HCT116 (cell line): ENCODE results near the gene CHRNA4. TPM values are rescaled to one million over a fixed set of nuclear protein-coding genes. Genes with fewer than 3 reads are reported as not detected.

ENCODE experiments used
- ATAC-seq: fragments of 200-7000 bp; cut with Tn5 transposase; 2 replicates; pipeline ENCODE4 v1.9.1; 2020; ENCODE audit warnings: mild to moderate bottlenecking, moderate library complexity
- BruUV-seq: library from RNA; stranded (reverse); fragments of 400-500 nt; replicated peaks from 2 replicates; lab custom pipeline; 2021; lab: Mats Ljungman, UMichigan
- CTCF ChIA-PET: fragments of 300-600 bp; sonication (Branson Sonifier 250); formaldehyde crosslinking; loops from one replicate; lab custom pipeline; 2021; ENCODE audit warnings: antibody characterized with exemption; lab: Charles Lee
- POLR2A ChIA-PET: fragments of 300-600, 350-600 bp; sonication (Branson Sonifier 250); formaldehyde crosslinking; loops from one replicate; lab custom pipeline; 2021; ENCODE audit warnings: antibody characterized with exemption; lab: Charles Lee
- RAD21 ChIA-PET, 2 experiments: fragments of 300-600 bp; sonication (Branson Sonifier 250); formaldehyde crosslinking; loops; one replicate each; lab custom pipeline; 2023; ENCODE audit warnings: low total read pairs in 2 of 2; ENCODE audit not compliant: uncharacterized antibody in 2 of 2, unreplicated experiment in 2 of 2, low non-redundant PET in 1 of 2; lab: Charles Lee
- DNase-seq: peaks from one replicate; pipeline ENCODE4 v3.0.0-alpha.2; 2010; ENCODE audit warnings: low read depth, low spot score
- H2AFZ ChIP-seq: fragments of 200-600 bp; shearing (Covaris generic), sonication (generic); 2 replicates; pipeline ENCODE4 v1.6.1; 2017; ENCODE audit warnings: low read depth, mixed run types, mixed read lengths, antibody characterized with exemption, low read length; ENCODE audit not compliant: poor library complexity, severe bottlenecking
- H3K27ac ChIP-seq: 2 replicates; pipeline ENCODE4 v1.5.1; 2012; ENCODE audit warnings: low read depth, low read length
- H3K27me3 ChIP-seq: fragments of 200-600 bp; sonication (generic); 2 replicates; pipeline ENCODE4 v1.6.1; 2016; ENCODE audit warnings: mixed run types, low read length, mixed read lengths; ENCODE audit not compliant: insufficient read depth
- H3K36me3 ChIP-seq, 2 experiments: fragments of 200-500 bp in 1 of 2; fragments of 200-600 bp in 1 of 2; sonication (Bioruptor generic) in 1 of 2; sonication (generic) in 1 of 2; 2 replicates each; pipeline versions ENCODE4 v1.5.1 to v1.6.1; 2014 to 2016; ENCODE audit warnings: low read length in 2 of 2, inconsistent platforms in 1 of 2, mixed read lengths in 1 of 2, mixed run types in 1 of 2; ENCODE audit not compliant: insufficient read depth in 2 of 2, control insufficient read depth in 1 of 2
- H3K4me1 ChIP-seq, 2 experiments: fragments of 200-600 bp in 1 of 2; sonication (generic) in 1 of 2; 2 replicates each; pipeline versions ENCODE4 v1.5.1 to v1.6.1; 2012 to 2017; ENCODE audit warnings: low read length in 2 of 2, inconsistent platforms in 1 of 2, mild to moderate bottlenecking in 1 of 2, mixed read lengths in 1 of 2, mixed run types in 1 of 2, moderate library complexity in 1 of 2; ENCODE audit not compliant: insufficient read depth in 2 of 2, control insufficient read depth in 1 of 2
- H3K4me2 ChIP-seq: fragments of 200-600 bp; sonication (generic); 2 replicates; pipeline ENCODE4 v1.6.1; 2017; ENCODE audit warnings: mixed run types, low read length, mixed read lengths
- H3K4me3 ChIP-seq, 2 experiments: fragments of 200-600 bp in 1 of 2; sonication (generic) in 1 of 2; replicated peaks in 1 of 2; 2 replicates each; pipeline ENCODE4 v1.5.1; 2011 to 2016; ENCODE audit warnings: low read length in 2 of 2, control low read depth in 1 of 2, low read depth in 1 of 2, mild to moderate bottlenecking in 1 of 2, mixed read lengths in 1 of 2, mixed run types in 1 of 2
- H3K79me2 ChIP-seq: fragments of 200-600 bp; sonication (generic); 2 replicates; pipeline ENCODE4 v1.6.1; 2017; ENCODE audit warnings: mild to moderate bottlenecking, mixed run types, low read length, moderate library complexity, mixed read lengths; ENCODE audit not compliant: insufficient read depth
- H3K9ac ChIP-seq: fragments of 200-600 bp; sonication (generic); 2 replicates; pipeline ENCODE4 v1.6.1; 2016; ENCODE audit warnings: low read length, mixed read lengths
- H3K9me2 ChIP-seq: fragments of 200-600 bp; sonication (generic), shearing (Covaris generic); 2 replicates; pipeline ENCODE4 v1.6.1; 2017; ENCODE audit warnings: mixed run types, mild to moderate bottlenecking, moderate library complexity; ENCODE audit not compliant: insufficient read depth
- H3K9me3 ChIP-seq, 2 experiments: fragments of 200-500 bp in 1 of 2; fragments of 200-600 bp in 1 of 2; sonication (Bioruptor generic) in 1 of 2; sonication (generic) in 1 of 2; 2 replicates each; pipeline ENCODE4 v1.6.1; 2014 to 2017; ENCODE audit warnings: low read length in 2 of 2, mixed read lengths in 2 of 2, inconsistent platforms in 1 of 2, low read depth in 1 of 2, mild to moderate bottlenecking in 1 of 2, mixed run types in 1 of 2, moderate library complexity in 1 of 2; ENCODE audit not compliant: control insufficient read depth in 1 of 2, insufficient read depth in 1 of 2
- H4K20me1 ChIP-seq: fragments of 200-600 bp; sonication (generic), shearing (Covaris generic); 2 replicates; pipeline ENCODE4 v1.6.1; 2017; ENCODE audit warnings: mixed run types, mild to moderate bottlenecking, moderate library complexity; ENCODE audit not compliant: insufficient read depth
- CBX3 ChIP-seq: IDR thresholded peaks from 2 replicates; pipeline ENCODE4 v1.6.1; 2012; ENCODE audit warnings: low read depth
- CEBPB ChIP-seq: IDR thresholded peaks from 2 replicates; pipeline ENCODE4 v1.6.1; 2012; ENCODE audit warnings: low read depth
- ELF1 ChIP-seq: IDR thresholded peaks from 2 replicates; pipeline ENCODE4 v1.6.1; 2012; ENCODE audit warnings: low read depth, borderline replicate concordance
- EZH2phosphoT487 ChIP-seq: fragments of 200-600 bp; IDR thresholded peaks from 2 replicates; pipeline ENCODE4 v1.6.1; 2018; ENCODE audit warnings: antibody characterized with exemption, borderline replicate concordance
- FOSL1 ChIP-seq: IDR thresholded peaks from 2 replicates; pipeline ENCODE4 v1.6.1; 2012; ENCODE audit warnings: low read depth
- JUND ChIP-seq: IDR thresholded peaks from 2 replicates; pipeline ENCODE4 v1.6.1; 2012
- POLR2A ChIP-seq: IDR thresholded peaks from 2 replicates; pipeline ENCODE4 v1.7.0; 2011; ENCODE audit warnings: borderline replicate concordance; ENCODE audit not compliant: insufficient read depth, insufficient read length; ENCODE audit errors: extremely low read depth
- RAD21 ChIP-seq: IDR thresholded peaks from 2 replicates; pipeline ENCODE4 v1.6.1; 2012; ENCODE audit warnings: low read depth, mild to moderate bottlenecking
- SP1 ChIP-seq: IDR thresholded peaks from 2 replicates; pipeline ENCODE4 v1.6.1; 2012; ENCODE audit warnings: low read depth
- SRF ChIP-seq: IDR thresholded peaks from 2 replicates; pipeline ENCODE4 v1.6.1; 2012; ENCODE audit warnings: low read depth
- TCF7L2 ChIP-seq: IDR thresholded peaks from 2 replicates; pipeline ENCODE4 v1.7.0; 2011; ENCODE audit warnings: borderline replicate concordance, inconsistent platforms; ENCODE audit not compliant: insufficient read depth, insufficient read length; ENCODE audit errors: extremely low read depth
- YY1 ChIP-seq: IDR thresholded peaks from 2 replicates; pipeline ENCODE4 v1.6.1; 2011; ENCODE audit warnings: low read length, low read depth, moderate library complexity, mild to moderate bottlenecking; ENCODE audit not compliant: insufficient replicate concordance; ENCODE audit errors: extremely low read depth
- intact Hi-C: fragments of 100-400 bp; cut with micrococcal nuclease; formaldehyde crosslinking; loops from 2 replicates; pipeline ENCODE4 v1.10.0; 2022
- total RNA-seq: library from RNA; stranded (reverse); gene quantifications from one replicate; pipeline ENCODE4 v1.2.1, GENCODE V29; 2021; ENCODE audit not compliant: unreplicated experiment
- TF ChIP-seq, protein P1 (sequence below): IDR thresholded peaks from 2 replicates; pipeline ENCODE4 v1.6.1; 2012; ENCODE audit warnings: low read depth
- TF ChIP-seq, protein P2 (sequence below), 3 experiments: fragments of 200-600 bp in 1 of 3; sonication (generic) in 1 of 3; IDR thresholded peaks in 2 of 3; conservative IDR thresholded peaks in 1 of 3; 2 replicates each; pipeline ENCODE4 v1.5.1; 2012 to 2017; ENCODE audit warnings: low read depth in 2 of 3, low read length in 2 of 3, antibody characterized with exemption in 1 of 3, borderline replicate concordance in 1 of 3, control low read depth in 1 of 3, mild to moderate bottlenecking in 1 of 3, mixed read lengths in 1 of 3, mixed run types in 1 of 3, moderate library complexity in 1 of 3; ENCODE audit not compliant: insufficient read depth in 1 of 3

The CHRNA4 gene
- total RNA-seq, 1 experiment from 2014 or later: not detected

DNA sequence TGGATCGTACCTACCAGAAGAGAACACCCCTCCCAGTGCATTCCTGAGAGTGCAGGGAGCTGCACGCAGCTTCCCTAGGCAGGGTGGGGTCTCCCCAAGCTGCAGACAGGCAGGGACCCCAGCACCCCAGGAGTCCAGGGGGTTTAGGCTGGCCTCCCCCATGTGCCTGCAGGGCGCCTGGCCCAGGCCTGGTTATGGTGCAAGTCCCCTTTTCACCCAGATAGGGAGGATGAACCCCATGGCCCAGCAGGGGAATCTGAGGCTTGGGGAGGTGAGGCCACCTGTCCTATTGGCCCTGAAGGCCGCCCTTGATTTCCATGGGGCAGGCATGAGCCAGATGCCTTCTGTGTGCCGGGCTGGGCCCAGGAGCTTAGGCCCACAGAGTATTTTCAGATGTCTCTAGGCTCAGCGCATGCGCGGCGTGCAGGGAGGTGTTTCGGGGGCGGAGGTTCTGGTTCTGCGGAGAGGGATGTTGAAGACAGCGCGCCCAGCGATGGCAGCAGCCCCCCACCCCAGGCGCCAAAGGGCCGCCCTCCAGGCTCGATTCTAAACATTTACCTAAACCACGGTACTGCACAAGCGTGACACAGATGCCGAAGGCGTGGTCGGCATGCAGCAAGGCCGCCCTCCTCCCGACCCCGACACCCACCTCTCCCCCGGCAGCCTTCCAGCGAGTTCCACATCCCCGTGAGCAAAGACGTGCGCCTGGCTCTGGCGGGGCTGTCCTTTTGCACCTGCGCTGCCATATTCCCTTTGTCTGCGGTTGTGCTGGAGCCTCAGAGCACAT lies 38.8 kb downstream of the CHRNA4 start:
- ChIA-PET RAD21 (no interaction called here), CTCF (no interaction called here), POLR2A (no interaction called here)
- Histone ChIP-seq H3K27ac (no peak overlapping the region), H3K9me2 (no peaks in the 10 kb centered on the region), H4K20me1 (no peaks in the 10 kb centered on the region), H3K36me3 (no peaks in the 10 kb centered on the region), H3K4me2 (no peak overlapping the region), H3K79me2 (no peaks in the 10 kb centered on the region), H3K9ac (no peak overlapping the region), H3K9me3 (no peaks in the 10 kb centered on the region), H3K4me1 (peaks cover 0 to 8% of the 10 kb centered on the region in 2 experiments; a peak in 2 of 4 replicates), H2AFZ (no peak overlapping the region), H3K27me3 (no peaks in the 10 kb centered on the region), H3K4me3 (no peak overlapping the region)
- no TSS peak for BruUV-seq
- no peak for ATAC-seq
- no peak for DNase-seq
- intact Hi-C loops: no loop called here
- TF ChIP-seq SP1 (no peak), YY1 (no peak), RAD21 (no peak), CBX3 (no peak), FOSL1 (no peak), EZH2phosphoT487 (no peak), TCF7L2 (no peak), SRF (no peak), CEBPB (no peak), ELF1 (no peak), JUND (no peak), POLR2A (no peak)
- TF ChIP-seq, protein P1, sequence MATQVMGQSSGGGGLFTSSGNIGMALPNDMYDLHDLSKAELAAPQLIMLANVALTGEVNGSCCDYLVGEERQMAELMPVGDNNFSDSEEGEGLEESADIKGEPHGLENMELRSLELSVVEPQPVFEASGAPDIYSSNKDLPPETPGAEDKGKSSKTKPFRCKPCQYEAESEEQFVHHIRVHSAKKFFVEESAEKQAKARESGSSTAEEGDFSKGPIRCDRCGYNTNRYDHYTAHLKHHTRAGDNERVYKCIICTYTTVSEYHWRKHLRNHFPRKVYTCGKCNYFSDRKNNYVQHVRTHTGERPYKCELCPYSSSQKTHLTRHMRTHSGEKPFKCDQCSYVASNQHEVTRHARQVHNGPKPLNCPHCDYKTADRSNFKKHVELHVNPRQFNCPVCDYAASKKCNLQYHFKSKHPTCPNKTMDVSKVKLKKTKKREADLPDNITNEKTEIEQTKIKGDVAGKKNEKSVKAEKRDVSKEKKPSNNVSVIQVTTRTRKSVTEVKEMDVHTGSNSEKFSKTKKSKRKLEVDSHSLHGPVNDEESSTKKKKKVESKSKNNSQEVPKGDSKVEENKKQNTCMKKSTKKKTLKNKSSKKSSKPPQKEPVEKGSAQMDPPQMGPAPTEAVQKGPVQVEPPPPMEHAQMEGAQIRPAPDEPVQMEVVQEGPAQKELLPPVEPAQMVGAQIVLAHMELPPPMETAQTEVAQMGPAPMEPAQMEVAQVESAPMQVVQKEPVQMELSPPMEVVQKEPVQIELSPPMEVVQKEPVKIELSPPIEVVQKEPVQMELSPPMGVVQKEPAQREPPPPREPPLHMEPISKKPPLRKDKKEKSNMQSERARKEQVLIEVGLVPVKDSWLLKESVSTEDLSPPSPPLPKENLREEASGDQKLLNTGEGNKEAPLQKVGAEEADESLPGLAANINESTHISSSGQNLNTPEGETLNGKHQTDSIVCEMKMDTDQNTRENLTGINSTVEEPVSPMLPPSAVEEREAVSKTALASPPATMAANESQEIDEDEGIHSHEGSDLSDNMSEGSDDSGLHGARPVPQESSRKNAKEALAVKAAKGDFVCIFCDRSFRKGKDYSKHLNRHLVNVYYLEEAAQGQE: no peak
- TF ChIP-seq, protein P2, sequence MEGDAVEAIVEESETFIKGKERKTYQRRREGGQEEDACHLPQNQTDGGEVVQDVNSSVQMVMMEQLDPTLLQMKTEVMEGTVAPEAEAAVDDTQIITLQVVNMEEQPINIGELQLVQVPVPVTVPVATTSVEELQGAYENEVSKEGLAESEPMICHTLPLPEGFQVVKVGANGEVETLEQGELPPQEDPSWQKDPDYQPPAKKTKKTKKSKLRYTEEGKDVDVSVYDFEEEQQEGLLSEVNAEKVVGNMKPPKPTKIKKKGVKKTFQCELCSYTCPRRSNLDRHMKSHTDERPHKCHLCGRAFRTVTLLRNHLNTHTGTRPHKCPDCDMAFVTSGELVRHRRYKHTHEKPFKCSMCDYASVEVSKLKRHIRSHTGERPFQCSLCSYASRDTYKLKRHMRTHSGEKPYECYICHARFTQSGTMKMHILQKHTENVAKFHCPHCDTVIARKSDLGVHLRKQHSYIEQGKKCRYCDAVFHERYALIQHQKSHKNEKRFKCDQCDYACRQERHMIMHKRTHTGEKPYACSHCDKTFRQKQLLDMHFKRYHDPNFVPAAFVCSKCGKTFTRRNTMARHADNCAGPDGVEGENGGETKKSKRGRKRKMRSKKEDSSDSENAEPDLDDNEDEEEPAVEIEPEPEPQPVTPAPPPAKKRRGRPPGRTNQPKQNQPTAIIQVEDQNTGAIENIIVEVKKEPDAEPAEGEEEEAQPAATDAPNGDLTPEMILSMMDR (IDR thresholded peaks at IDR 0.05 in 2 of 3, conservative IDR thresholded peaks at IDR 0.05 in 1 of 3; ENCODE audit: borderline replicate concordance in 1 of 3, insufficient read depth in 1 of 3, low read depth in 2 of 3, low read length in 2 of 3): no peak
